Measurements from ENCODE around the gene RPTOR. TPM values are rescaled to one million over a fixed set of nuclear protein-coding genes. Genes with fewer than 3 reads are reported as not detected.
"Not testable (repeated sequence)": the region's sequence is repeated elsewhere in the genome, so short reads cannot be mapped to it uniquely, and the experiment has no call there.

The RPTOR gene
- total RNA-seq, 1 experiment from 2014 or later = 30.6 TPM

GRCh38 chr17:80694992-80695912, 150.6 kb downstream of the RPTOR start:
- H3K9ac ChIP-seq (ENCODE audit: low read length) = no peak overlapping the region
- peaks cover 12% of the 10 kb centered on the region; the same call in 1 of the 2 replicates for H3K9me3 ChIP-seq (ENCODE audit: low read length)
- H3K79me2 ChIP-seq (ENCODE audit: low read length) = peaks cover 94% of the 10 kb centered on the region
- H3K36me3 ChIP-seq (ENCODE audit: insufficient read depth, low read length) = peaks cover 3% of the 10 kb centered on the region; the same call in 1 of the 2 replicates
- H2AFZ ChIP-seq (ENCODE audit: low read length) = no peak overlapping the region
- H3K4me3 ChIP-seq (ENCODE audit: low read length) = no peak overlapping the region
- DNase-seq = no peak
- H3K9me2 ChIP-seq (replicated peaks; ENCODE audit: insufficient read depth, low read length) = no peaks in the 10 kb centered on the region
- no peaks in the 10 kb centered on the region for H4K20me1 ChIP-seq (ENCODE audit: insufficient read depth, low read depth, low read length)
- no peaks in the 10 kb centered on the region for H3K4me1 ChIP-seq (ENCODE audit: low read length)
- no peak overlapping the region for H3K4me2 ChIP-seq (ENCODE audit: low read depth, low read length, poor library complexity, severe bottlenecking)
- no peak overlapping the region for H3K27ac ChIP-seq (ENCODE audit: low read length)
- H3K27me3 ChIP-seq (ENCODE audit: low read length) = no peaks in the 10 kb centered on the region

- H3K4me1 ChIP-seq (ENCODE audit: low read length) = no peaks in the 10 kb centered on the region
- peaks cover 3% of the 10 kb centered on the region; the same call in 1 of the 2 replicates for H3K36me3 ChIP-seq (ENCODE audit: insufficient read depth, low read length)
- peaks cover 12% of the 10 kb centered on the region; the same call in 1 of the 2 replicates for H3K9me3 ChIP-seq (ENCODE audit: low read length)
- no peak overlapping the region for H3K9ac ChIP-seq (ENCODE audit: low read length)
- no peaks in the 10 kb centered on the region for H4K20me1 ChIP-seq (ENCODE audit: insufficient read depth, low read depth, low read length)
- no peaks in the 10 kb centered on the region for H3K9me2 ChIP-seq (replicated peaks; ENCODE audit: insufficient read depth, low read length)
- H3K4me3 ChIP-seq (ENCODE audit: low read length) = no peak overlapping the region
- H3K79me2 ChIP-seq (ENCODE audit: low read length) = peaks cover 94% of the 10 kb centered on the region
- H3K27ac ChIP-seq (ENCODE audit: low read length) = no peak overlapping the region
- H3K27me3 ChIP-seq (ENCODE audit: low read length) = no peaks in the 10 kb centered on the region
- no peak for DNase-seq
- H3K4me2 ChIP-seq (ENCODE audit: low read depth, low read length, poor library complexity, severe bottlenecking) = no peak overlapping the region
- H2AFZ ChIP-seq (ENCODE audit: low read length) = no peak overlapping the region
Measured at GRCh38 chr17:80695979-80696378, 151.3 kb downstream of the RPTOR start.

GRCh38 chr17:80696456-80696855, 151.8 kb downstream of the RPTOR start:
- Histone ChIP-seq H3K4me3 (ENCODE audit: low read length) (no peak overlapping the region), H4K20me1 (ENCODE audit: insufficient read depth, low read depth, low read length) (no peaks in the 10 kb centered on the region), H3K4me1 (ENCODE audit: low read length) (no peaks in the 10 kb centered on the region), H3K9me2 (replicated peaks; ENCODE audit: insufficient read depth, low read length) (no peaks in the 10 kb centered on the region), H3K27me3 (ENCODE audit: low read length) (no peaks in the 10 kb centered on the region), H3K27ac (ENCODE audit: low read length) (no peak overlapping the region), H3K36me3 (ENCODE audit: insufficient read depth, low read length) (no peaks in the 10 kb centered on the region; the same call in 1 of the 2 replicates), H3K9ac (ENCODE audit: low read length) (no peak overlapping the region), H3K9me3 (ENCODE audit: low read length) (peaks cover 12% of the 10 kb centered on the region; the same call in 1 of the 2 replicates), H3K79me2 (ENCODE audit: low read length) (peaks cover 94% of the 10 kb centered on the region), H2AFZ (ENCODE audit: low read length) (no peak overlapping the region), H3K4me2 (ENCODE audit: low read depth, low read length, poor library complexity, severe bottlenecking) (no peak overlapping the region)
- DNase-seq = no peak

GRCh38 chr17:80696964-80697363, 152.3 kb downstream of the RPTOR start:
- no peak for DNase-seq
- Histone ChIP-seq H3K36me3 (ENCODE audit: insufficient read depth, low read length) (no peaks in the 10 kb centered on the region; the same call in 1 of the 2 replicates), H2AFZ (ENCODE audit: low read length) (no peak overlapping the region), H3K27ac (ENCODE audit: low read length) (no peak overlapping the region), H3K9ac (ENCODE audit: low read length) (no peak overlapping the region), H4K20me1 (ENCODE audit: insufficient read depth, low read depth, low read length) (no peaks in the 10 kb centered on the region), H3K4me2 (ENCODE audit: low read depth, low read length, poor library complexity, severe bottlenecking) (no peak overlapping the region), H3K79me2 (ENCODE audit: low read length) (peaks cover 94% of the 10 kb centered on the region), H3K9me2 (replicated peaks; ENCODE audit: insufficient read depth, low read length) (no peaks in the 10 kb centered on the region), H3K4me3 (ENCODE audit: low read length) (no peak overlapping the region), H3K4me1 (ENCODE audit: low read length) (no peaks in the 10 kb centered on the region), H3K27me3 (ENCODE audit: low read length) (no peaks in the 10 kb centered on the region), H3K9me3 (ENCODE audit: low read length) (peaks cover 12% of the 10 kb centered on the region; the same call in 1 of the 2 replicates)

- H3K36me3 ChIP-seq (ENCODE audit: insufficient read depth, low read length) = no peaks in the 10 kb centered on the region; the same call in 1 of the 2 replicates
- no peak overlapping the region for H3K4me2 ChIP-seq (ENCODE audit: low read depth, low read length, poor library complexity, severe bottlenecking)
- H3K27me3 ChIP-seq (ENCODE audit: low read length) = no peaks in the 10 kb centered on the region
- no peaks in the 10 kb centered on the region for H4K20me1 ChIP-seq (ENCODE audit: insufficient read depth, low read depth, low read length)
- H3K27ac ChIP-seq (ENCODE audit: low read length) = no peak overlapping the region
- DNase-seq = no peak
- H3K9ac ChIP-seq (ENCODE audit: low read length) = no peak overlapping the region
- peaks cover 12% of the 10 kb centered on the region; the same call in 1 of the 2 replicates for H3K9me3 ChIP-seq (ENCODE audit: low read length)
- H3K4me1 ChIP-seq (ENCODE audit: low read length) = peaks cover 5% of the 10 kb centered on the region
- no peak overlapping the region for H2AFZ ChIP-seq (ENCODE audit: low read length)
- no peaks in the 10 kb centered on the region for H3K9me2 ChIP-seq (replicated peaks; ENCODE audit: insufficient read depth, low read length)
- no peak overlapping the region for H3K4me3 ChIP-seq (ENCODE audit: low read length)
- H3K79me2 ChIP-seq (ENCODE audit: low read length) = peaks cover 98% of the 10 kb centered on the region
Measured at GRCh38 chr17:80698297-80698696, 153.7 kb downstream of the RPTOR start.

- H3K79me2 ChIP-seq (ENCODE audit: low read length) = peaks cover 98% of the 10 kb centered on the region
Measured at GRCh38 chr17:80699205-80699604, 154.6 kb downstream of the RPTOR start.

GRCh38 chr17:80701730-80702129, 157.1 kb downstream of the RPTOR start:
- no peaks in the 10 kb centered on the region for H4K20me1 ChIP-seq (ENCODE audit: insufficient read depth, low read depth, low read length)
- no peak overlapping the region for H2AFZ ChIP-seq (ENCODE audit: low read length)
- no peak overlapping the region for H3K9ac ChIP-seq (ENCODE audit: low read length)
- H3K9me3 ChIP-seq (ENCODE audit: low read length) = peaks cover 10% of the 10 kb centered on the region; the same call in 1 of the 2 replicates
- no peaks in the 10 kb centered on the region for H3K27me3 ChIP-seq (ENCODE audit: low read length)
- no peak overlapping the region for H3K4me3 ChIP-seq (ENCODE audit: low read length)
- H3K9me2 ChIP-seq (replicated peaks; ENCODE audit: insufficient read depth, low read length) = no peaks in the 10 kb centered on the region
- DNase-seq = no peak
- H3K36me3 ChIP-seq (ENCODE audit: insufficient read depth, low read length) = no peaks in the 10 kb centered on the region
- H3K79me2 ChIP-seq (ENCODE audit: low read length) = peaks cover 98% of the 10 kb centered on the region
- H3K4me2 ChIP-seq (ENCODE audit: low read depth, low read length, poor library complexity, severe bottlenecking) = no peak overlapping the region
- no peak overlapping the region for H3K27ac ChIP-seq (ENCODE audit: low read length)
- H3K4me1 ChIP-seq (ENCODE audit: low read length) = peaks cover 13% of the 10 kb centered on the region

More at GRCh38 chr17:80699205-80699604, 154.6 kb downstream of the RPTOR start:
- H3K4me3 ChIP-seq (ENCODE audit: low read length); H3K4me1 ChIP-seq (ENCODE audit: low read length); H3K36me3 ChIP-seq (ENCODE audit: insufficient read depth, low read length); H3K27me3 ChIP-seq (ENCODE audit: low read length); H2AFZ ChIP-seq (ENCODE audit: low read length); H3K4me2 ChIP-seq (ENCODE audit: low read depth, low read length, poor library complexity, severe bottlenecking); DNase-seq; H3K27ac ChIP-seq (ENCODE audit: low read length); H4K20me1 ChIP-seq (ENCODE audit: insufficient read depth, low read depth, low read length); H3K9ac ChIP-seq (ENCODE audit: low read length); H3K9me2 ChIP-seq (replicated peaks; ENCODE audit: insufficient read depth, low read length): not testable (repeated sequence)
- H3K9me3 ChIP-seq (ENCODE audit: low read length) = peaks cover 12% of the 10 kb centered on the region; the same call in 1 of the 2 replicates

GRCh38 chr17:80702315-80703141, 157.9 kb downstream of the RPTOR start:
- H3K27me3 ChIP-seq (ENCODE audit: low read length) = no peaks in the 10 kb centered on the region
- H2AFZ ChIP-seq (ENCODE audit: low read length) = no peak overlapping the region
- H3K36me3 ChIP-seq (ENCODE audit: insufficient read depth, low read length) = no peaks in the 10 kb centered on the region
- no peak overlapping the region for H3K9ac ChIP-seq (ENCODE audit: low read length)
- H3K79me2 ChIP-seq (ENCODE audit: low read length) = peaks cover 98% of the 10 kb centered on the region
- H3K9me3 ChIP-seq (ENCODE audit: low read length) = peaks cover 8% of the 10 kb centered on the region; the same call in 1 of the 2 replicates
- H3K27ac ChIP-seq (ENCODE audit: low read length) = no peak overlapping the region
- DNase-seq = no peak
- H3K4me3 ChIP-seq (ENCODE audit: low read length) = no peak overlapping the region
- peaks cover 13% of the 10 kb centered on the region for H3K4me1 ChIP-seq (ENCODE audit: low read length)
- H3K9me2 ChIP-seq (replicated peaks; ENCODE audit: insufficient read depth, low read length) = no peaks in the 10 kb centered on the region
- no peaks in the 10 kb centered on the region for H4K20me1 ChIP-seq (ENCODE audit: insufficient read depth, low read depth, low read length)
- H3K4me2 ChIP-seq (ENCODE audit: low read depth, low read length, poor library complexity, severe bottlenecking) = no peak overlapping the region

All from Karpas-422 (cell line).